ENCODE measurements around the gene FER. TPM values are rescaled to one million over a fixed set of nuclear protein-coding genes. Genes with fewer than 3 reads are reported as not detected.

The FER gene
- total and polyA plus RNA-seq, 2 of the 8 experiments (the other 6 are each of a cell fraction or from before 2014, with no cell fraction given) = 1.3 to 15.8 TPM

- TF ChIP-seq ATF3 (IDR thresholded peaks at IDR 0.05; ENCODE audit: insufficient read depth, low read depth, low read length) (no peak), SP2 (IDR thresholded peaks at IDR 0.05; ENCODE audit: low read length) (no peak)
These were observed 282.9 kb downstream of the FER start (continued) for GRCh38 chr5:109030360-109031143.
